Upper lobe of left lung (tissue), 4 donors: ENCODE measurements around the gene EYS.

Experiments used
- CTCF ChIP-seq, 6 experiments: fragments of 450-650 bp in 4 of 6; fragments of 200-600 bp in 2 of 6; sonication (generic) in 2 of 6; IDR thresholded peaks; one replicate each; pipeline ENCODE4 v1.5.1; 2016 to 2019; ENCODE audit warnings: antibody characterized with exemption in 6 of 6
- EP300 ChIP-seq, 4 donors: sonication (generic); formaldehyde crosslinking; IDR thresholded peaks; one replicate each; pipeline ENCODE4 v1.5.1; 2017; ENCODE audit warnings: antibody characterized with exemption in 4 of 4, control low read depth in 2 of 4
- POLR2A ChIP-seq, 4 donors: fragments of 450-650 bp; IDR thresholded peaks; one replicate each; pipeline ENCODE4 v1.5.1; 2016 to 2017; ENCODE audit warnings: antibody characterized with exemption in 4 of 4, mild to moderate bottlenecking in 2 of 4

- TF ChIP-seq CTCF (IDR thresholded peaks at IDR 0.05) (no peak), EP300 (IDR thresholded peaks at IDR 0.05) (no peak), POLR2A (IDR thresholded peaks at IDR 0.05) (no peak)
Measured at GRCh38 chr6:65469650-65470049, 237.4 kb downstream of the EYS start.
